Kidney (tissue), 14 donors: ENCODE results near the gene SPINK9. TPM values are rescaled to one million over a fixed set of nuclear protein-coding genes. Genes with fewer than 3 reads are reported as not detected.

ENCODE experiments used
- DNase-seq, 5 donors: peaks; one replicate each; pipeline ENCODE4 v3.0.0-alpha.2; 2013 to 2020
- FAIRE-seq: peaks from 2 replicates; lab custom pipeline; 2012; peaks lifted over from hg19 to GRCh38; lab: Jason Lieb, UNC
- H3K27ac ChIP-seq, 2 donors: one replicate each; pipeline ENCODE4 v1.7.0; 2013; ENCODE audit warnings: low read depth in 2 of 2, low read length in 2 of 2, inconsistent platforms in 1 of 2
- H3K27me3 ChIP-seq: one replicate; pipeline ENCODE4 v1.7.1; 2013; ENCODE audit warnings: low read length, inconsistent platforms; ENCODE audit not compliant: control insufficient read depth, insufficient read depth
- H3K36me3 ChIP-seq, 3 donors: one replicate each; pipeline versions ENCODE4 v1.7.0 to v1.7.1; 2013; ENCODE audit warnings: low read length in 3 of 3, control low read depth in 1 of 3, inconsistent platforms in 1 of 3; ENCODE audit not compliant: insufficient read depth in 3 of 3, control insufficient read depth in 2 of 3
- H3K4me1 ChIP-seq, 3 donors: one replicate each; pipeline versions ENCODE4 v1.7.0 to v1.7.1; 2013; ENCODE audit warnings: low read length in 3 of 3, inconsistent platforms in 1 of 3, low read depth in 1 of 3; ENCODE audit not compliant: control insufficient read depth in 2 of 3, insufficient read depth in 2 of 3
- H3K4me3 ChIP-seq, 3 donors: one replicate each; pipeline versions ENCODE4 v1.7.0 to v1.8.1; 2013; ENCODE audit warnings: low read length in 3 of 3, control low read depth in 1 of 3, inconsistent platforms in 1 of 3
- H3K9ac ChIP-seq, 3 donors: one replicate each; pipeline versions ENCODE4 v1.7.0 to v1.7.1; 2013; ENCODE audit warnings: low read length in 3 of 3, control low read depth in 1 of 3, inconsistent platforms in 1 of 3
- H3K9me3 ChIP-seq, 3 donors: one replicate each; pipeline versions ENCODE4 v1.7.0 to v1.7.1; 2013; ENCODE audit warnings: low read length in 3 of 3, control low read depth in 1 of 3, inconsistent platforms in 1 of 3; ENCODE audit not compliant: control insufficient read depth in 2 of 3, insufficient read depth in 1 of 3
- intact Hi-C: fragments of 100-400 bp; cut with DNase I; formaldehyde crosslinking; loops from one replicate; pipeline ENCODE4 v1.11.1; 2022
- polyA plus RNA-seq: library from polyadenylated mRNA; stranded (reverse); fragments of 350-450 nt; fragmentation: Illumina TruSeq; extraction: RNeasy Lipid Tissue Mini Kit (QIAGEN cat#74804); gene quantifications from one replicate; pipeline ENCODE4 v1.2.3, GENCODE V29; 2014; ENCODE audit warnings: low read depth, low replicate concordance; ENCODE audit not compliant: insufficient read depth
- total RNA-seq: library from RNA; stranded (reverse); fragmentation: NEBNext Ultra II Directional; extraction: Animal tissue kit (Norgen Biotek cat#: 25700); gene quantifications from one replicate; pipeline ENCODE4 v1.2.1, GENCODE V29; 2021
- TF ChIP-seq, protein P1 (sequence below): IDR thresholded peaks from 3 replicates; pipeline ENCODE4 v1.5.1; 2012; ENCODE audit warnings: mild to moderate bottlenecking, moderate library complexity, borderline replicate concordance; ENCODE audit not compliant: insufficient read depth; ENCODE audit errors: extremely low read depth
- donor health status: control.
- donor health status: control.
- donor health status: control.
- donor health status: control.
- donor health status: control.
- donor health status: DM: yes; HTN: yes; CAD: no.
- donor health status: Normal renal cell carcinoma (clear cell type).

SPINK9 gene
- total and polyA plus RNA-seq, 2 donors from 2014 or later, result not detected

DNA sequence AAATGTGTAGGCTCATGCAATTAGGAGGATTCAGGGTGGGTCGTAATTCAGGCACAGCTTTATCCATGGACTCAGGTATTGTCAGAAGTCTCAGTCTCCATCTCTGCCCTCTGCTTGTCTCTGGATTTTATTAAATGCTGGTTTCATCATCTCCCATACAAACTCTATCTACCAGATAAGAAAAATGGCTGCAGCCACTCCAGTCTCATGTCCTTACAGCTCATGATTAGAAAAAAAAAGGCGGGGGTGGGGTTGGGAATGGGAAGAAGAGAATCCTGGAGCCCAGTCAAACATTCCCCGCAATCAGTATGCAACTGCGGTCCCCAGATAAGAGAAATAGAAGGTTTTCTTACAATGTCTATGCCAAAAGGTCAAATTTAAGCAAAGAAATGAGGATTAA, 40.8 kb downstream of the SPINK9 start:
- H3K27ac ChIP-seq, result no peak overlapping the region
- no peaks in the 10 kb centered on the region for H3K4me1 ChIP-seq
- H3K36me3 ChIP-seq, result peaks cover 0 to 2% (median 0%) of the 10 kb centered on the region in 3 donors
- H3K9ac ChIP-seq, result no peak overlapping the region
- FAIRE-seq (no peak), DNase-seq (no peak)
- TF ChIP-seq, protein P1, sequence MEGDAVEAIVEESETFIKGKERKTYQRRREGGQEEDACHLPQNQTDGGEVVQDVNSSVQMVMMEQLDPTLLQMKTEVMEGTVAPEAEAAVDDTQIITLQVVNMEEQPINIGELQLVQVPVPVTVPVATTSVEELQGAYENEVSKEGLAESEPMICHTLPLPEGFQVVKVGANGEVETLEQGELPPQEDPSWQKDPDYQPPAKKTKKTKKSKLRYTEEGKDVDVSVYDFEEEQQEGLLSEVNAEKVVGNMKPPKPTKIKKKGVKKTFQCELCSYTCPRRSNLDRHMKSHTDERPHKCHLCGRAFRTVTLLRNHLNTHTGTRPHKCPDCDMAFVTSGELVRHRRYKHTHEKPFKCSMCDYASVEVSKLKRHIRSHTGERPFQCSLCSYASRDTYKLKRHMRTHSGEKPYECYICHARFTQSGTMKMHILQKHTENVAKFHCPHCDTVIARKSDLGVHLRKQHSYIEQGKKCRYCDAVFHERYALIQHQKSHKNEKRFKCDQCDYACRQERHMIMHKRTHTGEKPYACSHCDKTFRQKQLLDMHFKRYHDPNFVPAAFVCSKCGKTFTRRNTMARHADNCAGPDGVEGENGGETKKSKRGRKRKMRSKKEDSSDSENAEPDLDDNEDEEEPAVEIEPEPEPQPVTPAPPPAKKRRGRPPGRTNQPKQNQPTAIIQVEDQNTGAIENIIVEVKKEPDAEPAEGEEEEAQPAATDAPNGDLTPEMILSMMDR, result no peak
- no peaks in the 10 kb centered on the region for H3K9me3 ChIP-seq
- no peak overlapping the region for H3K4me3 ChIP-seq
- intact Hi-C loops, result loop anchor here (10.0 kb wide), 1 partner anchor 191 kb away; no protein-coding TSS in a partner anchor
- no peaks in the 10 kb centered on the region for H3K27me3 ChIP-seq

DNA sequence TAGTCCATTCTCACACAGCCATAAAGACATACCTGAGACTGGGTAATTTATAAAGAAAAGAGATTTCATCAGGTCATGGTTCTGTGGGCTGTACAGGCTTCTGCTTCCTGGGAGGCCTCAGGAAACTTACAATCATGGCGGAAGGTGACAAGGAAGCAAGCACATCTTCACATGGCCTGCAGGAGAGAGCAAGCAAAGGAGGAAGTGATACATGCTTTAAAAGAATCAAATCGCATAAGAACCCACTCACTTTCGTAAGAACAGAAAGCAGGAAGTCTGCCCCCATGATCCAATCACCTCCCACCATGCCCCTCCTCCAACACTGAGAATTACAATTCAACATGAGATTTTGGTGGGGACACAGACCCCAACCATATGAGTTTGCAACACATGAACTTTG, 43.3 kb downstream of the SPINK9 start:
- Histone ChIP-seq H3K27ac (no peak overlapping the region), H3K36me3 (peaks cover 0 to 2% (median 0%) of the 10 kb centered on the region in 3 donors), H3K9ac (no peak overlapping the region), H3K9me3 (no peaks in the 10 kb centered on the region), H3K4me3 (no peak overlapping the region), H3K27me3 (no peaks in the 10 kb centered on the region), H3K4me1 (peaks cover 0 to 5% (median 0%) of the 10 kb centered on the region in 3 donors)
- FAIRE-seq, result no peak
- TF ChIP-seq, protein P1, result no peak
- no peak for DNase-seq
- intact Hi-C loops, result loop anchor here (10.0 kb wide), 1 partner anchor 194 kb away; no protein-coding TSS in a partner anchor

DNA sequence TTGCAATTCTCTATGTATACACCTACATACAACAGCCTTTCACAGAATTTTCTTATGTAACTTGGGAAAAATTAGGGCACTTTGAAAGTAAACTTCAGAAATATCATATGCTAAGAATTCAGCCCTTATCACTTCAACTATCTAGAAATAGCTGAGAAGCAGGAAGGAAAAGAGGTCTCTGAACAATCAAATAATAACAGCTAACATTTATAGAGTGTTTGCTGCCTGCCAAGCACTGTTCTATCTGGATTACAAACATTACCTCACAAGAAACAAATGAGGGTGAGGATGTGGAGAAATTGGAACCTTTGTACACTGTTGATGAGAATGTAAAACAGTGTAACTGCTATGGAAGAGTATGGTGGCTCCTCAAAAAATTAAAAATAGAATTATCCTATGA, 44.0 kb downstream of the SPINK9 start:
- Histone ChIP-seq H3K27ac (no peak overlapping the region), H3K9ac (no peak overlapping the region), H3K27me3 (no peaks in the 10 kb centered on the region), H3K4me3 (no peak overlapping the region), H3K9me3 (no peaks in the 10 kb centered on the region), H3K36me3 (peaks cover 0 to 2% (median 0%) of the 10 kb centered on the region in 3 donors), H3K4me1 (peaks cover 0 to 5% (median under 1%) of the 10 kb centered on the region in 3 donors)
- DNase-seq (no peak), FAIRE-seq (no peak)
- intact Hi-C loops, result loop anchor here (10.0 kb wide), 1 partner anchor 195 kb away; no protein-coding TSS in a partner anchor
- TF ChIP-seq, protein P1, result no peak

DNA sequence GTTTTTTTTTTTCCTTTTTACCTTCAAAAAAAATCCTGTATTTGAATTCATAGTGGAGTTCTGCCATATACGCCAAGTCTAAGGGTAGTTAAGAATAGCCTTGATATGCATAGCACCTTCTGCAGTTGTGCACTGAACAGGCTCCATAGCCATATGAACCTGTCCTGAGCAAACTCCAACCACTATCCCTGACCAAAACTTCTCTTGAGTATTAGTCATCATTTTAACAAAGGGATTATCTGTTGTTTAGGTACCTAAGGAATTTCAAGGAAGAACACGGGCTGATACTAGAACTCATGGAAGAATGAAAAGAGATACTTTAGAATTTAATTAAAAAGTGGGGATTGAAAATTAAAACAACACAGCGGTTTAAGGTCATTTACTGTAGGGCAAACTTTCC, 46.5 kb downstream of the SPINK9 start:
- DNase-seq (no peak), FAIRE-seq (no peak)
- no peaks in the 10 kb centered on the region for H3K27me3 ChIP-seq
- H3K9ac ChIP-seq, result no peak overlapping the region
- intact Hi-C loops, result no loop called here
- no peak overlapping the region for H3K4me3 ChIP-seq
- H3K36me3 ChIP-seq, result peaks cover 0 to 2% (median 0%) of the 10 kb centered on the region in 3 donors
- H3K4me1 ChIP-seq, result peaks cover 0 to 20% (median 7%) of the 10 kb centered on the region in 3 donors
- H3K27ac ChIP-seq, result no peak overlapping the region
- TF ChIP-seq, protein P1, result no peak
- no peaks in the 10 kb centered on the region for H3K9me3 ChIP-seq
